Sigmoid colon (tissue), 7 donors: ENCODE measurements around the gene CAP2. TPM values are rescaled to one million over a fixed set of nuclear protein-coding genes. Genes with fewer than 3 reads are reported as not detected.

ENCODE experiments used
- DNase-seq: peaks from one replicate; pipeline ENCODE4 v3.0.0-alpha.2; 2019
- H3K27ac ChIP-seq, 4 donors: fragments of 200-600 bp; sonication (generic); one replicate each; pipeline ENCODE4 v1.5.1; 2016 to 2019; ENCODE audit warnings: mild to moderate bottlenecking in 1 of 4
- H3K27me3 ChIP-seq, 3 donors: fragments of 200-600 bp; sonication (generic); one replicate each; pipeline ENCODE4 v1.5.1; 2019; ENCODE audit warnings: mild to moderate bottlenecking in 1 of 3
- H3K36me3 ChIP-seq, 4 donors: fragments of 200-600 bp; sonication (generic); one replicate each; pipeline ENCODE4 v1.5.1; 2016 to 2019
- H3K4me1 ChIP-seq, 4 donors: fragments of 200-600 bp; sonication (generic); one replicate each; pipeline ENCODE4 v1.5.1; 2017 to 2019
- H3K4me3 ChIP-seq, 4 donors: fragments of 200-600 bp; sonication (generic); one replicate each; pipeline ENCODE4 v1.5.1; 2017 to 2019; ENCODE audit warnings: mild to moderate bottlenecking in 2 of 4, moderate library complexity in 1 of 4
- H3K9me3 ChIP-seq, 4 donors: fragments of 200-600 bp in 3 of 4; sonication (generic) in 3 of 4; one replicate each; pipeline versions ENCODE4 v1.5.1 to v1.6.1; 2013 to 2019
- CTCF ChIP-seq, 4 experiments: fragments of 450-650 bp in 3 of 4; fragments of 200-600 bp in 1 of 4; IDR thresholded peaks; one replicate each; pipeline ENCODE4 v1.5.1; 2016 to 2019; ENCODE audit warnings: antibody characterized with exemption in 4 of 4, mild to moderate bottlenecking in 3 of 4, moderate library complexity in 2 of 4
- EP300 ChIP-seq, 4 donors: sonication (generic); formaldehyde crosslinking; IDR thresholded peaks; one replicate each; pipeline ENCODE4 v1.6.1; 2017; ENCODE audit warnings: antibody characterized with exemption in 4 of 4
- POLR2A ChIP-seq, 2 donors: fragments of 450-650 bp; IDR thresholded peaks; one replicate each; pipeline ENCODE4 v1.6.1; 2016; ENCODE audit warnings: antibody characterized with exemption in 2 of 2, mild to moderate bottlenecking in 2 of 2, moderate library complexity in 2 of 2
- POLR2AphosphoS5 ChIP-seq, 4 donors: sonication (generic); formaldehyde crosslinking; IDR thresholded peaks; one replicate each; pipeline ENCODE4 v1.6.1; 2017; ENCODE audit warnings: antibody characterized with exemption in 4 of 4
- WGBS, 2 donors: extraction: QIAGEN DNeasy Blood & Tissue Kit; methylation state at CpG; one replicate each; pipeline ENCODE4 v1.1.7; 2013; 5-methylcytosine and 5-hydroxymethylcytosine counted together
- intact Hi-C: fragments of 100-400 bp; cut with DNase I; formaldehyde crosslinking; loops from one replicate; pipeline ENCODE4 v1.15.1; 2023
- polyA plus RNA-seq, 3 donors: library from polyadenylated mRNA; stranded (reverse); fragments of 200-250 nt; gene quantifications; one replicate each; pipeline ENCODE4 v1.2.3, GENCODE V29; 2013
- total RNA-seq, 4 donors: library from RNA; depleted of rRNA; stranded (reverse); fragments of >200 nt; gene quantifications; one replicate each; pipeline ENCODE4 v1.1.0, GENCODE V29; 2016
- donor health status: healthy with polysubstance abuse.
- donor health status: Bipolar disorder and iron deficiency.
- donor health status: healthy.

The CAP2 gene
- total and polyA plus RNA-seq, 7 donors, result 0.92 to 67.1 (median 48.3) TPM

GRCh38 chr6:17506531-17506930 is 113.1 kb downstream of the CAP2 start:
- peak overlapping the region in 3 of 4 donors; percentile 46 to 78 (median 73) for H3K27ac ChIP-seq

GRCh38 chr6:17506962-17507361 is 113.6 kb downstream of the CAP2 start:
- WGBS, 2 donors, result 94 to 96% methylated on average over 12 of the region's 12 CpGs
- Histone ChIP-seq H3K27ac (peak overlapping the region in 1 of 4 donors; percentile 78), H3K36me3 (peaks cover 0 to 30% (median 0%) of the 10 kb centered on the region in 4 donors), H3K9me3 (no peaks in the 10 kb centered on the region), H3K27me3 (no peaks in the 10 kb centered on the region), H3K4me3 (no peak overlapping the region), H3K4me1 (peaks cover 0 to 39% (median 29%) of the 10 kb centered on the region in 4 donors)
- TF ChIP-seq POLR2A (IDR thresholded peaks at IDR 0.05) (no peak), POLR2AphosphoS5 (IDR thresholded peaks at IDR 0.05) (no peak), EP300 (IDR thresholded peaks at IDR 0.05) (no peak), CTCF (IDR thresholded peaks at IDR 0.05) (no peak)
- DNase-seq, result no peak
- intact Hi-C loops, result loop anchor here (2.0 kb wide), 1 partner anchor 38 kb away; no protein-coding TSS in a partner anchor

More at GRCh38 chr6:17506531-17506930, 113.1 kb downstream of the CAP2 start:
- Histone ChIP-seq H3K4me1 (peaks cover 0 to 43% (median 33%) of the 10 kb centered on the region in 4 donors), H3K9me3 (no peaks in the 10 kb centered on the region), H3K27me3 (no peaks in the 10 kb centered on the region), H3K4me3 (no peak overlapping the region), H3K36me3 (peaks cover 0 to 30% (median 0%) of the 10 kb centered on the region in 4 donors)
- intact Hi-C loops, result loop anchor here (2.0 kb wide), 1 partner anchor 38 kb away; no protein-coding TSS in a partner anchor
- 96 to 97% methylated on average over 6 of the region's 6 CpGs for WGBS, 2 donors
- DNase-seq, result no peak
- TF ChIP-seq EP300 (IDR thresholded peaks at IDR 0.05) (no peak), CTCF (IDR thresholded peaks at IDR 0.05) (no peak), POLR2AphosphoS5 (IDR thresholded peaks at IDR 0.05) (no peak), POLR2A (IDR thresholded peaks at IDR 0.05) (no peak)

- no peak overlapping the region for H3K4me3 ChIP-seq
- WGBS, 2 donors, result 96 to 97% methylated on average over 11 of the region's 11 CpGs
- no peaks in the 10 kb centered on the region for H3K9me3 ChIP-seq
- TF ChIP-seq CTCF (IDR thresholded peaks at IDR 0.05) (no peak), POLR2A (IDR thresholded peaks at IDR 0.05) (no peak), EP300 (IDR thresholded peaks at IDR 0.05) (no peak), POLR2AphosphoS5 (IDR thresholded peaks at IDR 0.05) (no peak)
- no peak overlapping the region for H3K27ac ChIP-seq
- peaks cover 0 to 52% (median 4%) of the 10 kb centered on the region in 4 donors for H3K36me3 ChIP-seq
- no peak for DNase-seq
- peaks cover 0 to 4% (median 2%) of the 10 kb centered on the region in 4 donors for H3K4me1 ChIP-seq
- intact Hi-C loops, result no loop called here
- no peaks in the 10 kb centered on the region for H3K27me3 ChIP-seq
Measured at GRCh38 chr6:17511084-17511483, 117.7 kb downstream of the CAP2 start.

GRCh38 chr6:17511580-17511979 is 118.2 kb downstream of the CAP2 start:
- intact Hi-C loops, result no loop called here
- 91 to 96% methylated on average over 7 of the region's 7 CpGs for WGBS, 2 donors
- no peak for TF ChIP-seq POLR2A (IDR thresholded peaks at IDR 0.05)
- no peak for TF ChIP-seq EP300 (IDR thresholded peaks at IDR 0.05)
- TF ChIP-seq POLR2AphosphoS5 (IDR thresholded peaks at IDR 0.05), result no peak
- no peak for TF ChIP-seq CTCF (IDR thresholded peaks at IDR 0.05)

GRCh38 chr6:17519120-17519519 is 125.7 kb downstream of the CAP2 start:
- H3K36me3 ChIP-seq, result peaks cover 0 to 40% (median under 1%) of the 10 kb centered on the region in 4 donors
- H3K9me3 ChIP-seq, result no peaks in the 10 kb centered on the region
- WGBS, 2 donors, result 87 to 89% methylated on average over 5 of the region's 5 CpGs
- DNase-seq, result no peak
- H3K27me3 ChIP-seq, result no peaks in the 10 kb centered on the region
- intact Hi-C loops, result no loop called here
- TF ChIP-seq POLR2A (IDR thresholded peaks at IDR 0.05), result no peak
- TF ChIP-seq CTCF (IDR thresholded peaks at IDR 0.05), result no peak
- TF ChIP-seq EP300 (IDR thresholded peaks at IDR 0.05), result no peak
- TF ChIP-seq POLR2AphosphoS5 (IDR thresholded peaks at IDR 0.05), result no peak
- no peak overlapping the region for H3K4me3 ChIP-seq
- H3K4me1 ChIP-seq, result peaks cover 0 to 7% (median 0%) of the 10 kb centered on the region in 4 donors
- H3K27ac ChIP-seq, result no peak overlapping the region

More at GRCh38 chr6:17511580-17511979, 118.2 kb downstream of the CAP2 start:
- no peak overlapping the region for H3K4me3 ChIP-seq
- no peaks in the 10 kb centered on the region for H3K4me1 ChIP-seq
- no peaks in the 10 kb centered on the region for H3K27me3 ChIP-seq
- peaks cover 0 to 53% (median 4%) of the 10 kb centered on the region in 4 donors for H3K36me3 ChIP-seq
- DNase-seq, result no peak
- no peaks in the 10 kb centered on the region for H3K9me3 ChIP-seq
- no peak overlapping the region for H3K27ac ChIP-seq
